WTC11 (cell line): ENCODE measurements around the gene CHST13. TPM values are rescaled to one million over a fixed set of nuclear protein-coding genes. Genes with fewer than 3 reads are reported as not detected.

Experiments
- ATAC-seq: fragments of 200-7000 bp; cut with Tn5 transposase; 2 replicates; pipeline ENCODE4 v1.10.0; 2021; ENCODE audit warnings: mild to moderate bottlenecking, moderate library complexity
- CTCF ChIA-PET: fragments of 300-600 bp; sonication (Branson Sonifier 250); formaldehyde crosslinking; loops from one replicate; lab custom pipeline; 2021; ENCODE audit warnings: antibody characterized with exemption; lab: Charles Lee
- POLR2A ChIA-PET: fragments of 350-600 bp; sonication (Branson Sonifier 250); formaldehyde crosslinking; loops from one replicate; lab custom pipeline; 2021; ENCODE audit warnings: antibody characterized with exemption; lab: Charles Lee
- DNase-seq: peaks from one replicate; pipeline ENCODE4 v3.0.0; 2021; ENCODE audit warnings: low spot score
- H3K27ac Mint-ChIP-seq: 2 replicates; pipeline ENCODE4 v1.8.0; 2021; ENCODE audit warnings: mixed read lengths
- H3K27me3 Mint-ChIP-seq: 2 replicates; pipeline ENCODE4 v1.8.0; 2021; ENCODE audit warnings: low read depth, mild to moderate bottlenecking, moderate library complexity, mixed read lengths
- H3K36me3 Mint-ChIP-seq: 2 replicates; pipeline ENCODE4 v1.8.0; 2021; ENCODE audit warnings: mixed read lengths
- H3K4me1 Mint-ChIP-seq: 2 replicates; pipeline ENCODE4 v1.8.0; 2022; ENCODE audit warnings: mixed read lengths
- H3K4me3 Mint-ChIP-seq: 2 replicates; pipeline ENCODE4 v1.8.0; 2021; ENCODE audit warnings: mild to moderate bottlenecking, moderate library complexity, mixed read lengths
- H3K9me3 Mint-ChIP-seq: 2 replicates; pipeline ENCODE4 v1.8.0; 2021; ENCODE audit warnings: mixed read lengths
- CREB1 ChIP-seq: sonication (generic); formaldehyde crosslinking; IDR thresholded peaks from 2 replicates; pipeline ENCODE4 v1.8.0; 2023; ENCODE audit warnings: mild to moderate bottlenecking, missing genetic modification reagents
- ETV6 ChIP-seq: sonication (generic); formaldehyde crosslinking; IDR thresholded peaks from 2 replicates; pipeline ENCODE4 v1.8.1; 2022; ENCODE audit warnings: mild to moderate bottlenecking, missing genetic modification reagents
- FOXJ3 ChIP-seq: sonication (generic); formaldehyde crosslinking; IDR thresholded peaks from 2 replicates; pipeline ENCODE4 v1.9.0; 2021; ENCODE audit warnings: missing genetic modification reagents, mild to moderate bottlenecking, borderline replicate concordance
- GRHL2 ChIP-seq: fragments of 250-450 bp; sonication (Bioruptor Pico); IDR thresholded peaks from 2 replicates; pipeline ENCODE4 v1.8.0; 2022; ENCODE audit warnings: mild to moderate bottlenecking, moderate library complexity; ENCODE audit not compliant: insufficient replicate concordance, severe bottlenecking
- KAT7 ChIP-seq: sonication (generic); formaldehyde crosslinking; IDR thresholded peaks from 2 replicates; pipeline ENCODE4 v1.8.1; 2023; ENCODE audit warnings: missing genetic modification reagents, mild to moderate bottlenecking, borderline replicate concordance
- NR2C2 ChIP-seq: sonication (generic); formaldehyde crosslinking; IDR thresholded peaks from 2 replicates; pipeline ENCODE4 v1.8.0; 2022; ENCODE audit warnings: mild to moderate bottlenecking, missing genetic modification reagents
- OVOL2 ChIP-seq: fragments of 250-450 bp; sonication (Bioruptor Pico); IDR thresholded peaks from 2 replicates; pipeline ENCODE4 v1.9.0; 2021; ENCODE audit warnings: mild to moderate bottlenecking, borderline replicate concordance
- RORB ChIP-seq: fragments of 250-450 bp; sonication (Bioruptor Pico); IDR thresholded peaks from 2 replicates; pipeline ENCODE4 v1.9.0; 2021; ENCODE audit warnings: mild to moderate bottlenecking
- ZNF138 ChIP-seq: sonication (generic); formaldehyde crosslinking; conservative IDR thresholded peaks from 2 replicates; pipeline ENCODE4 v1.8.1; 2022; ENCODE audit warnings: mild to moderate bottlenecking, moderate library complexity, missing genetic modification reagents
- total RNA-seq: library from RNA; stranded (reverse); gene quantifications from 3 replicates; pipeline ENCODE4 v1.2.3, GENCODE V29; 2021
- TF ChIP-seq, protein P1 (sequence below): fragments of 250-450 bp; sonication (Bioruptor Pico); IDR thresholded peaks from 2 replicates; pipeline ENCODE4 v2.1.2; 2022; ENCODE audit warnings: mild to moderate bottlenecking, moderate library complexity
- TF ChIP-seq, protein P2 (sequence below): sonication (generic); formaldehyde crosslinking; IDR thresholded peaks from 2 replicates; pipeline ENCODE4 v1.8.1; 2023; ENCODE audit warnings: mild to moderate bottlenecking, missing genetic modification reagents, moderate library complexity
- TF ChIP-seq, protein P3 (sequence below): sonication (generic); formaldehyde crosslinking; IDR thresholded peaks from 2 replicates; pipeline ENCODE4 v1.8.0; 2023; ENCODE audit warnings: mild to moderate bottlenecking, missing genetic modification reagents
- TF ChIP-seq, protein P4 (sequence below): sonication (generic); formaldehyde crosslinking; IDR thresholded peaks from 2 replicates; pipeline ENCODE4 v1.8.0; 2023; ENCODE audit warnings: missing genetic modification reagents, mild to moderate bottlenecking, borderline replicate concordance
- TF ChIP-seq, protein P5 (sequence below): fragments of 250-450 bp; sonication (Bioruptor Pico); conservative IDR thresholded peaks from 2 replicates; pipeline ENCODE4 v1.9.0; 2021; ENCODE audit warnings: mild to moderate bottlenecking
- TF ChIP-seq, protein P6 (sequence below): sonication (generic); formaldehyde crosslinking; IDR thresholded peaks from 2 replicates; pipeline ENCODE4 v1.8.1; 2023; ENCODE audit warnings: mild to moderate bottlenecking, moderate library complexity, missing genetic modification reagents
- TF ChIP-seq, protein P7 (sequence below): sonication (generic); formaldehyde crosslinking; IDR thresholded peaks from 2 replicates; pipeline ENCODE4 v1.8.0; 2022; ENCODE audit warnings: mild to moderate bottlenecking, missing genetic modification reagents

Gene CHST13
- total RNA-seq, 1 experiment from 2014 or later = 4.1 TPM

DNA sequence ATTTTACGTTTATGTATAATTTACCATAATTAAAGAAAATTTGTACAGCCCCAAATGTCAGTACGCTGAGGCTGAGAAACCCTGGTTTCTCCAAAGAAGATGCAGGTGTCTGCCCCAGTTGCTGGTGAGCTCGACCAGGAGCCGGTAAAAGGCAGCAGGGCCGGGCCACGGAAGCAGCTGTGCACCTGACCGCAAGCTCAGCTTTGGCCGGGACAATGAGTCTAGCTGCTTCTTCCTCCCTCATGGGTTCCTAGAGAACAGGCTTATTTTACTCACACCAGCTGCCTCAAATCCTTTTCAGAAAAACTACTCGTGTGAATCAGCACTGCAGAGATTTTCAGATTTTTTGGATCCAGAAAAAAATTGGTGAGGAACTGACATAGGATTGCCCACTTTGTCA is 30.2 kb upstream of the CHST13 start:
- DNase-seq (no peak), ATAC-seq (no peak)
- ChIA-PET POLR2A (no interaction called here), CTCF (no interaction called here)
- TF ChIP-seq OVOL2 = no peak
- no peaks in the 10 kb centered on the region for H3K27me3 Mint-ChIP-seq
- no peaks in the 10 kb centered on the region for H3K9me3 Mint-ChIP-seq
- peaks cover 11% of the 10 kb centered on the region for H3K4me1 Mint-ChIP-seq
- no peaks in the 10 kb centered on the region for H3K36me3 Mint-ChIP-seq
- no peak overlapping the region for H3K4me3 Mint-ChIP-seq
- no peak overlapping the region for H3K27ac Mint-ChIP-seq

DNA sequence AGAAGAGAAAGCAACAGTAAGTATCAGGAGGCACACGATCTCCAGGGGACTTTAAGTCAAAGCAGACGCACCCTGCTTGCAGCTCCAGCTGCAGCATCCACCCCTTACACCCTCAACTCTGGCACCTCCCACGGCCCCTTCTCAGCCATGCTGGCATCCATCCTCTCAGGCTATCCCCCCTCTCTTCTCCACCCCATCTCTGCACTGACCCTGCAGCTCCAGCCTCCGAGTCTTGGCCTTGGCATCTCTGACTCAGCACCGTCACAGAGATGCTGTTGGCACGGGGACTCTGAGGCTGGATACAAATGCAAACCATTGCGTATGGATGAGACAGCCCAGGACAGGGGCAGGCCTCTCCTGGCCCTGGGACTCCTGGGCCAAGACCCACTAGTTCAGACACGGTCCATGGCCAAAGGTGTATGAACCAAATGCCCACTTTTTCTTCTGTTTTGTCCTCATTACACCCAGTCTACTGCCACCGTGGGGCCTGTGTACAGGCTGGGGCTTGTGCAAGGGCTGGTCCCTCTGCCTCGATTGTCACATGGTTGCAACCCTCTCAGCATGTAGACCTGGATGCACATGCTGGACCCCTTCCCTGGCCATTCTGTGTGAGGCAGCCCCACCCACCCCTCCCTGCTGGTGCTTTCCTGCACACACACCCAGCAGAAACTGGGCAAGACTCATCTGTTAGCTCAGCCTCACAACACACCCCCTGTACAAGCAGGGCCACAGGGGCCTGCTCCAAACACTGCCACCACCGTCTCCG is 29.6 kb upstream of the CHST13 start:
- no peak for ATAC-seq
- POLR2A ChIA-PET = no interaction called here
- H3K4me3 Mint-ChIP-seq = no peak overlapping the region

DNA sequence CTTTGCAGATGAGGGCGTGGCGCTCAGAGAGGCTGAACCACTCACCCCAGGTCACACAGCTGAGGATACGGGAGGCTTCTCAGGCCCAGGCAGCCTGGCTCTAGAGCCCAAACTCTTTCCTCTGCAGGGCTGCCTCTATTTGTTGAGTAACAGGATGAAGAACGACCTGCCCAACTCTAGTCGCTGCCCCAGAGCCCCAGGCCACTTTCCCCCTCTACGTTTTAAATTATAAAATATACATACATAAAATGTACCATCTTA is 29.1 kb upstream of the CHST13 start:
- no peaks in the 10 kb centered on the region for H3K9me3 Mint-ChIP-seq
- H3K27ac Mint-ChIP-seq = no peak overlapping the region
- CTCF ChIA-PET = interaction anchor here (0.6 kb wide), 1 partner anchor 165 kb away, joined by 4 read pairs; no protein-coding TSS in a partner anchor
- H3K36me3 Mint-ChIP-seq = no peaks in the 10 kb centered on the region
- no peak overlapping the region for H3K4me3 Mint-ChIP-seq
- H3K4me1 Mint-ChIP-seq = peaks cover 19% of the 10 kb centered on the region
- DNase-seq (no peak), ATAC-seq (no peak)
- no peaks in the 10 kb centered on the region for H3K27me3 Mint-ChIP-seq
- POLR2A ChIA-PET = no interaction called here
- TF ChIP-seq, protein P1, sequence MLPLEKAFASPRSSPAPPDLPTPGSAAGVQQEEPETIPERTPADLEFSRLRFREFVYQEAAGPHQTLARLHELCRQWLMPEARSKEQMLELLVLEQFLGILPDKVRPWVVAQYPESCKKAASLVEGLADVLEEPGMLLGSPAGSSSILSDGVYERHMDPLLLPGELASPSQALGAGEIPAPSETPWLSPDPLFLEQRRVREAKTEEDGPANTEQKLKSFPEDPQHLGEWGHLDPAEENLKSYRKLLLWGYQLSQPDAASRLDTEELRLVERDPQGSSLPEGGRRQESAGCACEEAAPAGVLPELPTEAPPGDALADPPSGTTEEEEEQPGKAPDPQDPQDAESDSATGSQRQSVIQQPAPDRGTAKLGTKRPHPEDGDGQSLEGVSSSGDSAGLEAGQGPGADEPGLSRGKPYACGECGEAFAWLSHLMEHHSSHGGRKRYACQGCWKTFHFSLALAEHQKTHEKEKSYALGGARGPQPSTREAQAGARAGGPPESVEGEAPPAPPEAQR (CRISPR knock-in tag) = no peak
- TF ChIP-seq ETV6 (CRISPR knock-in tag) = no peak
- no peak for TF ChIP-seq NR2C2 (CRISPR knock-in tag)
- TF ChIP-seq CREB1 (CRISPR knock-in tag) = no peak
- TF ChIP-seq ZNF138 (CRISPR knock-in tag) = no peak
- TF ChIP-seq, protein P2, sequence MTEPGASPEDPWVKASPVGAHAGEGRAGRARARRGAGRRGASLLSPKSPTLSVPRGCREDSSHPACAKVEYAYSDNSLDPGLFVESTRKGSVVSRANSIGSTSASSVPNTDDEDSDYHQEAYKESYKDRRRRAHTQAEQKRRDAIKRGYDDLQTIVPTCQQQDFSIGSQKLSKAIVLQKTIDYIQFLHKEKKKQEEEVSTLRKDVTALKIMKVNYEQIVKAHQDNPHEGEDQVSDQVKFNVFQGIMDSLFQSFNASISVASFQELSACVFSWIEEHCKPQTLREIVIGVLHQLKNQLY = no peak
- no peak for TF ChIP-seq RORB (CRISPR knock-in tag)
- TF ChIP-seq, protein P3, sequence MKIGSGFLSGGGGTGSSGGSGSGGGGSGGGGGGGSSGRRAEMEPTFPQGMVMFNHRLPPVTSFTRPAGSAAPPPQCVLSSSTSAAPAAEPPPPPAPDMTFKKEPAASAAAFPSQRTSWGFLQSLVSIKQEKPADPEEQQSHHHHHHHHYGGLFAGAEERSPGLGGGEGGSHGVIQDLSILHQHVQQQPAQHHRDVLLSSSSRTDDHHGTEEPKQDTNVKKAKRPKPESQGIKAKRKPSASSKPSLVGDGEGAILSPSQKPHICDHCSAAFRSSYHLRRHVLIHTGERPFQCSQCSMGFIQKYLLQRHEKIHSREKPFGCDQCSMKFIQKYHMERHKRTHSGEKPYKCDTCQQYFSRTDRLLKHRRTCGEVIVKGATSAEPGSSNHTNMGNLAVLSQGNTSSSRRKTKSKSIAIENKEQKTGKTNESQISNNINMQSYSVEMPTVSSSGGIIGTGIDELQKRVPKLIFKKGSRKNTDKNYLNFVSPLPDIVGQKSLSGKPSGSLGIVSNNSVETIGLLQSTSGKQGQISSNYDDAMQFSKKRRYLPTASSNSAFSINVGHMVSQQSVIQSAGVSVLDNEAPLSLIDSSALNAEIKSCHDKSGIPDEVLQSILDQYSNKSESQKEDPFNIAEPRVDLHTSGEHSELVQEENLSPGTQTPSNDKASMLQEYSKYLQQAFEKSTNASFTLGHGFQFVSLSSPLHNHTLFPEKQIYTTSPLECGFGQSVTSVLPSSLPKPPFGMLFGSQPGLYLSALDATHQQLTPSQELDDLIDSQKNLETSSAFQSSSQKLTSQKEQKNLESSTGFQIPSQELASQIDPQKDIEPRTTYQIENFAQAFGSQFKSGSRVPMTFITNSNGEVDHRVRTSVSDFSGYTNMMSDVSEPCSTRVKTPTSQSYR = no peak
- TF ChIP-seq, protein P4, sequence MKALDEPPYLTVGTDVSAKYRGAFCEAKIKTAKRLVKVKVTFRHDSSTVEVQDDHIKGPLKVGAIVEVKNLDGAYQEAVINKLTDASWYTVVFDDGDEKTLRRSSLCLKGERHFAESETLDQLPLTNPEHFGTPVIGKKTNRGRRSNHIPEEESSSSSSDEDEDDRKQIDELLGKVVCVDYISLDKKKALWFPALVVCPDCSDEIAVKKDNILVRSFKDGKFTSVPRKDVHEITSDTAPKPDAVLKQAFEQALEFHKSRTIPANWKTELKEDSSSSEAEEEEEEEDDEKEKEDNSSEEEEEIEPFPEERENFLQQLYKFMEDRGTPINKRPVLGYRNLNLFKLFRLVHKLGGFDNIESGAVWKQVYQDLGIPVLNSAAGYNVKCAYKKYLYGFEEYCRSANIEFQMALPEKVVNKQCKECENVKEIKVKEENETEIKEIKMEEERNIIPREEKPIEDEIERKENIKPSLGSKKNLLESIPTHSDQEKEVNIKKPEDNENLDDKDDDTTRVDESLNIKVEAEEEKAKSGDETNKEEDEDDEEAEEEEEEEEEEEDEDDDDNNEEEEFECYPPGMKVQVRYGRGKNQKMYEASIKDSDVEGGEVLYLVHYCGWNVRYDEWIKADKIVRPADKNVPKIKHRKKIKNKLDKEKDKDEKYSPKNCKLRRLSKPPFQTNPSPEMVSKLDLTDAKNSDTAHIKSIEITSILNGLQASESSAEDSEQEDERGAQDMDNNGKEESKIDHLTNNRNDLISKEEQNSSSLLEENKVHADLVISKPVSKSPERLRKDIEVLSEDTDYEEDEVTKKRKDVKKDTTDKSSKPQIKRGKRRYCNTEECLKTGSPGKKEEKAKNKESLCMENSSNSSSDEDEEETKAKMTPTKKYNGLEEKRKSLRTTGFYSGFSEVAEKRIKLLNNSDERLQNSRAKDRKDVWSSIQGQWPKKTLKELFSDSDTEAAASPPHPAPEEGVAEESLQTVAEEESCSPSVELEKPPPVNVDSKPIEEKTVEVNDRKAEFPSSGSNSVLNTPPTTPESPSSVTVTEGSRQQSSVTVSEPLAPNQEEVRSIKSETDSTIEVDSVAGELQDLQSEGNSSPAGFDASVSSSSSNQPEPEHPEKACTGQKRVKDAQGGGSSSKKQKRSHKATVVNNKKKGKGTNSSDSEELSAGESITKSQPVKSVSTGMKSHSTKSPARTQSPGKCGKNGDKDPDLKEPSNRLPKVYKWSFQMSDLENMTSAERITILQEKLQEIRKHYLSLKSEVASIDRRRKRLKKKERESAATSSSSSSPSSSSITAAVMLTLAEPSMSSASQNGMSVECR = no peak

More for the DNA sequence above, 29.6 kb upstream of the CHST13 start:
- TF ChIP-seq, protein P5, sequence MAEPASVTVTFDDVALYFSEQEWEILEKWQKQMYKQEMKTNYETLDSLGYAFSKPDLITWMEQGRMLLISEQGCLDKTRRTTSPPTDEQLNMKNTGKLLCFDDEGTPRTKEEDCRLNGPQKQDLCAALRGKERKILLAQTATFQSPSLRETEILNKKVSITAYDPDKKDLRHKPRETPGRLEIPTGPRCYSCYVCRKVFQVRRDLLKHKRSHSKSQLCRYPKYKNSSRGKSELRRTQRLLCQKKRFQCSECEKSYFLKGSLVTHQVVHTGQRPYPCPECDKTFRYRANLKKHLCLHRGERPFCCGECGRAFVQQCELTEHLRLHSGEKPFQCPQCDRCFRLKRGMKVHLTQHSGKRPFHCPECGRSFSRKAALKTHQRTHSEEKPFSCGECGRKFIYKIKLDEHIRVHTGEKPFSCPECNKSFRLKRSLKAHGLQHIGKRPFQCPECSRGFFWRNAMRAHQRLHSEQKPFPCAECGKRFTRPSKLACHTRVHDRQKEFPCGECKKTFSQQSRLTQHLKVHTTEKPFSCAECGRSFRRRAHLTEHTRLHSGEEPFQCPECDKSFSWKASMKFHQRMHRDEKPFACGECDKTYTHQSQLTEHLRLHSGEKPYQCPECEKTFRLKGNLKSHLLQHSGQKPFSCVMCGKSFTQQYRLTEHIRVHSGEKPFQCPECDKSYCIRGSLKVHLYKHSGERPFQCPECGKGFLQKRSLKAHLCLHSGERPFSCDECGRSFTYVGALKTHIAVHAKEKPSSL (CRISPR knock-in tag) = no peak
- TF ChIP-seq GRHL2 (CRISPR knock-in tag) (no peak), KAT7 (CRISPR knock-in tag) (no peak), FOXJ3 (CRISPR knock-in tag) (no peak)
- TF ChIP-seq, protein P6, sequence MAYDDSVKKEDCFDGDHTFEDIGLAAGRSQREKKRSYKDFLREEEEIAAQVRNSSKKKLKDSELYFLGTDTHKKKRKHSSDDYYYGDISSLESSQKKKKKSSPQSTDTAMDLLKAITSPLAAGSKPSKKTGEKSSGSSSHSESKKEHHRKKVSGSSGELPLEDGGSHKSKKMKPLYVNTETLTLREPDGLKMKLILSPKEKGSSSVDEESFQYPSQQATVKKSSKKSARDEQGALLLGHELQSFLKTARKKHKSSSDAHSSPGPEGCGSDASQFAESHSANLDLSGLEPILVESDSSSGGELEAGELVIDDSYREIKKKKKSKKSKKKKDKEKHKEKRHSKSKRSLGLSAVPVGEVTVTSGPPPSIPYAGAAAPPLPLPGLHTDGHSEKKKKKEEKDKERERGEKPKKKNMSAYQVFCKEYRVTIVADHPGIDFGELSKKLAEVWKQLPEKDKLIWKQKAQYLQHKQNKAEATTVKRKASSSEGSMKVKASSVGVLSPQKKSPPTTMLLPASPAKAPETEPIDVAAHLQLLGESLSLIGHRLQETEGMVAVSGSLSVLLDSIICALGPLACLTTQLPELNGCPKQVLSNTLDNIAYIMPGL (CRISPR knock-in tag) = no peak
- TF ChIP-seq, protein P7, sequence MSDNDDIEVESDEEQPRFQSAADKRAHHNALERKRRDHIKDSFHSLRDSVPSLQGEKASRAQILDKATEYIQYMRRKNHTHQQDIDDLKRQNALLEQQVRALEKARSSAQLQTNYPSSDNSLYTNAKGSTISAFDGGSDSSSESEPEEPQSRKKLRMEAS (CRISPR knock-in tag) = no peak
- Mint-ChIP-seq H3K27me3 (no peaks in the 10 kb centered on the region), H3K36me3 (no peaks in the 10 kb centered on the region), H3K4me1 (peaks cover 17% of the 10 kb centered on the region), H3K9me3 (no peaks in the 10 kb centered on the region), H3K27ac (no peak overlapping the region)
- CTCF ChIA-PET = interaction anchor here (0.6 kb wide), 1 partner anchor 166 kb away, joined by 4 read pairs; no protein-coding TSS in a partner anchor
- no peak for DNase-seq
